PC-3 (cell line): ENCODE measurements around the gene CCDC110. TPM values are rescaled to one million over a fixed set of nuclear protein-coding genes. Genes with fewer than 3 reads are reported as not detected.

ENCODE experiments used
- ATAC-seq: fragments of 200-7000 bp; cut with Tn5 transposase; 2 replicates; pipeline ENCODE4 v1.9.1; 2020; ENCODE audit warnings: mild to moderate bottlenecking, moderate library complexity
- BruUV-seq: library from RNA; stranded (reverse); fragments of 400-500 nt; replicated peaks from 2 replicates; lab custom pipeline; 2021; lab: Mats Ljungman, UMichigan
- CTCF ChIA-PET: fragments of 300-600 bp; sonication (Branson Sonifier 250); formaldehyde crosslinking; loops from one replicate; lab custom pipeline; 2022; ENCODE audit warnings: antibody characterized with exemption; lab: Charles Lee
- POLR2A ChIA-PET: fragments of 300-600 bp; sonication (Branson Sonifier 250); formaldehyde crosslinking; loops from one replicate; lab custom pipeline; 2022; ENCODE audit warnings: antibody characterized with exemption; ENCODE audit not compliant: unreplicated experiment; lab: Charles Lee
- DNase-seq: peaks from one replicate; pipeline ENCODE4 v3.0.0-alpha.2; 2015
- H2AFZ ChIP-seq: fragments of 300-600 bp; sonication (generic); 2 replicates; pipeline ENCODE4 v1.6.0; 2016; ENCODE audit warnings: antibody characterized with exemption, low read length
- H3F3A ChIP-seq: fragments of 300-600 bp; sonication (generic); one replicate; pipeline ENCODE4 v1.6.0; 2017; ENCODE audit warnings: antibody characterized with exemption, low read length, control low read depth, mild to moderate bottlenecking; ENCODE audit not compliant: unreplicated experiment
- H3K27ac ChIP-seq: fragments of 300-600 bp; sonication (generic); 2 replicates; pipeline ENCODE4 v1.5.1; 2016; ENCODE audit warnings: mild to moderate bottlenecking, low read length
- H3K27me3 ChIP-seq: fragments of 300-600 bp; sonication (generic); 2 replicates; pipeline ENCODE4 v1.6.1; 2016; ENCODE audit warnings: low read length, mixed read lengths
- H3K36me3 ChIP-seq: fragments of 300-600 bp; sonication (generic); 2 replicates; pipeline ENCODE4 v1.6.1; 2016; ENCODE audit warnings: low read depth, mixed run types, low read length, mixed read lengths
- H3K4me1 ChIP-seq: fragments of 300-600 bp; sonication (generic); 2 replicates; pipeline ENCODE4 v1.5.1; 2016; ENCODE audit warnings: low read length; ENCODE audit not compliant: insufficient read depth
- H3K4me2 ChIP-seq: fragments of 300-600 bp; sonication (generic); 2 replicates; pipeline ENCODE4 v1.6.0; 2016; ENCODE audit warnings: low read length
- H3K4me3 ChIP-seq: fragments of 300-600 bp; sonication (generic); 2 replicates; pipeline ENCODE4 v1.5.1; 2016; ENCODE audit warnings: mild to moderate bottlenecking, low read length, mixed read lengths
- H3K79me2 ChIP-seq: fragments of 300-600 bp; sonication (generic); 2 replicates; pipeline ENCODE4 v1.6.1; 2017; ENCODE audit warnings: low read length, mixed read lengths
- H3K9ac ChIP-seq: fragments of 300-600 bp; sonication (generic); 2 replicates; pipeline ENCODE4 v1.6.0; 2016; ENCODE audit warnings: mild to moderate bottlenecking, low read length
- H3K9me2 ChIP-seq: fragments of 300-600 bp; sonication (generic); replicated peaks from 2 replicates; pipeline ENCODE4 v1.6.1; 2016; ENCODE audit warnings: mixed run types, low read length, mixed read lengths
- H3K9me3 ChIP-seq: fragments of 300-600 bp; sonication (generic); 2 replicates; pipeline ENCODE4 v1.6.1; 2016; ENCODE audit warnings: low read length, mixed read lengths
- H4K20me1 ChIP-seq: fragments of 300-600 bp; sonication (generic); 2 replicates; pipeline ENCODE4 v1.6.1; 2016; ENCODE audit warnings: low read length, mixed read lengths
- CTCF ChIP-seq: fragments of 300-600 bp; sonication (generic); conservative IDR thresholded peaks from 2 replicates; pipeline ENCODE4 v1.5.1; 2017; ENCODE audit warnings: antibody characterized with exemption, low read depth, mild to moderate bottlenecking, low read length
- EZH2 ChIP-seq: fragments of 300-600 bp; sonication (generic); IDR thresholded peaks from one replicate; pipeline ENCODE4 v1.6.1; 2017; ENCODE audit warnings: antibody characterized with exemption, mild to moderate bottlenecking, low read length; ENCODE audit not compliant: unreplicated experiment
- EZH2phosphoT487 ChIP-seq: fragments of 300-600 bp; sonication (generic); IDR thresholded peaks from 2 replicates; pipeline ENCODE4 v1.6.1; 2018; ENCODE audit warnings: mild to moderate bottlenecking, antibody characterized with exemption, low read length, borderline replicate concordance
- intact Hi-C: fragments of 100-400 bp; cut with micrococcal nuclease; formaldehyde crosslinking; loops from 2 replicates; pipeline ENCODE4 v1.9.0; 2023
- total RNA-seq: library from RNA; depleted of rRNA; stranded (reverse); fragments of >200 nt; gene quantifications from 2 replicates; pipeline ENCODE4 v1.2.3, GENCODE V29; 2014

The CCDC110 gene
- total RNA-seq, 1 experiment from 2014 or later = 0.62 TPM

DNA sequence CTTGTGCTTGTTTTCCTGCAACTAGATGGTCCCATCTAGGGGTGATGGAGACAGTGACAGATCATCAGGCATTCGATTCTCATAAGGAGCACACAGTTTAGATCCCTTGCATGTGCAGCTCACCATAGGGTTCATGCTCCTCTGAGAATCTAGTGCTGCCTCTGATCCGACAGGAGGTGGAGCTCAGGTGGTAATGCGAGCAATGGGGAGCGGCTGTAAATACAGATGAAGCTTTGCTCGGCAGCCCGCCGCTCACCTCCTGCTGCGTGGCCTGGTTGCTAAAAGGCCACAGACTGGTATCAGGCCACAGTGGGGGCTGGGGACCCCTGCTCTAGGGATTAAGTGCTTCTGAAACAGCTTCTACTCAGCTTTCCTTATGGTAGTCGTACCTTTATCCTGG, 28.5 kb upstream of the CCDC110 start:
- no peak for TF ChIP-seq EZH2
- Histone ChIP-seq H3K27ac (no peak overlapping the region), H2AFZ (no peak overlapping the region), H3K4me3 (no peak overlapping the region), H3K27me3 (no peaks in the 10 kb centered on the region), H3K36me3 (no peaks in the 10 kb centered on the region), H3K9me3 (no peaks in the 10 kb centered on the region), H3K4me2 (no peak overlapping the region), H4K20me1 (no peaks in the 10 kb centered on the region), H3K4me1 (peaks cover 12% of the 10 kb centered on the region; the same call in 1 of the 2 replicates), H3K9ac (no peak overlapping the region), H3K9me2 (no peaks in the 10 kb centered on the region), H3F3A (no peaks in the 10 kb centered on the region), H3K79me2 (no peaks in the 10 kb centered on the region)
- DNase-seq = no peak
- no peak for ATAC-seq
- ChIA-PET CTCF (no interaction called here), POLR2A (no interaction called here)
- no TSS peak for BruUV-seq
- intact Hi-C loops = no loop called here

DNA sequence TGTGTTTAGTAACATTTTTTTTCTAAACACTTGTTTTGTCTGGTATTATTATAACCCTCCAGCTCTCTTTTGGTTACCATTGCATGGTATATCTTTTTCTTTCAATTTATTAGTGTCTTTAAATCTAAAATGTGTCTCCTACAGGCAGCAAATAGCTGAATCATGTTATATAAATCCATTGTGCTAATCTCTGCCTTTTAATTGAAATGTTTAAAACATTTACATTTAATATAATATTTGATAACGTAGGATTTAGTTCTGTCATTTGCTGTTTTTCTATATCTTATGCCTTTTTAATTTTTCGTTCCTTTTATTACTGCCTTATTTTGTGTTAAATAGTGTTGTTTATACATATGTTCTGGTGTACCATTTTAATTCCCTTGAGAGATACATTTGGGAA, 17.1 kb upstream of the CCDC110 start:
- Histone ChIP-seq H3K9me3 (no peaks in the 10 kb centered on the region), H3K4me3 (no peak overlapping the region), H3K27me3 (no peaks in the 10 kb centered on the region), H2AFZ (no peak overlapping the region), H4K20me1 (no peaks in the 10 kb centered on the region), H3K9me2 (no peaks in the 10 kb centered on the region), H3F3A (no peaks in the 10 kb centered on the region), H3K4me1 (no peaks in the 10 kb centered on the region), H3K79me2 (no peaks in the 10 kb centered on the region), H3K27ac (no peak overlapping the region), H3K4me2 (no peak overlapping the region), H3K36me3 (no peaks in the 10 kb centered on the region), H3K9ac (no peak overlapping the region)
- ATAC-seq = no peak
- POLR2A ChIA-PET = no interaction called here
- no peak for DNase-seq
- no peak for TF ChIP-seq EZH2
- TF ChIP-seq CTCF = no peak
- TF ChIP-seq EZH2phosphoT487 = no peak
- no TSS peak for BruUV-seq
- CTCF ChIA-PET = no interaction called here
- intact Hi-C loops = no loop called here

- TF ChIP-seq EZH2 (no peak), EZH2phosphoT487 (no peak), CTCF (no peak)
- no peaks in the 10 kb centered on the region for H3K79me2 ChIP-seq
- CTCF ChIA-PET = no interaction called here
- no peak for DNase-seq
- ATAC-seq = no peak
- H3K9ac ChIP-seq = no peak overlapping the region
- H3K36me3 ChIP-seq = no peaks in the 10 kb centered on the region
- H3K27me3 ChIP-seq = peaks cover 16% of the 10 kb centered on the region
- no peak overlapping the region for H2AFZ ChIP-seq
- BruUV-seq = no TSS peak
- H3K4me3 ChIP-seq = no peak overlapping the region
- intact Hi-C loops = no loop called here
- no peaks in the 10 kb centered on the region for H3F3A ChIP-seq
- no peaks in the 10 kb centered on the region for H3K9me3 ChIP-seq
- H3K4me2 ChIP-seq = no peak overlapping the region
- H3K27ac ChIP-seq = no peak overlapping the region
- no peaks in the 10 kb centered on the region for H4K20me1 ChIP-seq
- no peaks in the 10 kb centered on the region for H3K4me1 ChIP-seq
- POLR2A ChIA-PET = no interaction called here
- H3K9me2 ChIP-seq = no peaks in the 10 kb centered on the region
Observed at GRCh38 chr4:185481401-185481800, 9.9 kb upstream of the CCDC110 start.
